Activated B cell treated with CpG ODN at 0.5 μM for 24 hours (primary cell): ENCODE data around the gene PRF1. TPM values are rescaled to one million over a fixed set of nuclear protein-coding genes. Genes with fewer than 3 reads are reported as not detected.

ENCODE experiments used
- ATAC-seq: fragments of 200-7000 bp; cut with Tn5 transposase; one replicate; pipeline ENCODE4 v1.10.0; 2021; ENCODE audit warnings: low read depth, mild to moderate bottlenecking, moderate library complexity
- CTCF ChIA-PET: fragments of 350-600 bp; sonication (Branson Sonifier 250); formaldehyde crosslinking; loops from one replicate; lab custom pipeline; 2021; ENCODE audit warnings: antibody characterized with exemption; lab: Charles Lee
- POLR2A ChIA-PET: fragments of 350-600 bp; sonication (Branson Sonifier 250); formaldehyde crosslinking; loops from one replicate; lab custom pipeline; 2021; ENCODE audit warnings: antibody characterized with exemption; lab: Charles Lee
- DNase-seq: peaks from one replicate; pipeline ENCODE4 v3.0.0; 2022
- H3K27ac Mint-ChIP-seq: one replicate; pipeline ENCODE4 v1.8.0; 2020; ENCODE audit warnings: mixed read lengths
- H3K27me3 Mint-ChIP-seq: one replicate; pipeline ENCODE4 v1.8.0; 2021; ENCODE audit warnings: mixed read lengths
- H3K36me3 Mint-ChIP-seq: one replicate; pipeline ENCODE4 v1.8.0; 2021; ENCODE audit warnings: low read depth, mixed read lengths
- H3K4me1 Mint-ChIP-seq: one replicate; pipeline ENCODE4 v1.8.0; 2021; ENCODE audit warnings: mixed read lengths
- H3K4me3 Mint-ChIP-seq: one replicate; pipeline ENCODE4 v1.8.0; 2020; ENCODE audit warnings: mild to moderate bottlenecking, mixed read lengths
- H3K9me3 Mint-ChIP-seq: one replicate; pipeline ENCODE4 v1.8.0; 2020; ENCODE audit warnings: mixed read lengths
- intact Hi-C: fragments of 100-400 bp; cut with micrococcal nuclease; formaldehyde crosslinking; loops from one replicate; pipeline ENCODE4 v1.15.1; 2024
- total RNA-seq: library from RNA; stranded (reverse); gene quantifications from 2 replicates; pipeline ENCODE4 v1.2.3, GENCODE V29; 2022
- TF ChIP-seq, protein P1 (sequence below): fragments of 200-600 bp; IDR thresholded peaks from one replicate; pipeline ENCODE4 v1.8.0; 2022; ENCODE audit warnings: antibody characterized with exemption, mild to moderate bottlenecking

The PRF1 gene
- total RNA-seq, 1 donor from 2014 or later = 0.53 TPM

DNA sequence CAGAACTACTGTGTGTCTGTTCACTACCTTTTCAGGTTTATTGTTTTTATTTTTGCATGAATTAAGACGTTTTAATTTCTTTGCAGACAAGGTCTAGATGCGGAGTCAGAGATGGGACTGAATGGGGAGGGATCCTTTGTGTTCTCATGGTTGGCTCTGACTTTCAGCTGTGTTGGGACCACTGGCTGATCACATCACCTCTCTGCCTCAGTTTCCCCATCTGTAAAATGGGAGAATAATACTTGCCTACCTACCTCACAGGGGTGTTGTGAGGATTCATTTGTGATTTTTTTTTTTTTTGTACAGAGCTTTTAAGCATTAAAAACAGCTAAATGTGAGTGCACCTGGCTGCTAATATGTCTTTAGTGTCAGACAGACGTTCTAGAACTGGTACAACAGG, 34.4 kb downstream of the PRF1 start:
- CTCF ChIA-PET = no interaction called here
- intact Hi-C loops = no loop called here
- H3K4me3 Mint-ChIP-seq = no peak overlapping the region
- peaks cover 5% of the 10 kb centered on the region for H3K4me1 Mint-ChIP-seq
- H3K36me3 Mint-ChIP-seq = peaks cover 10% of the 10 kb centered on the region
- POLR2A ChIA-PET = no interaction called here
- TF ChIP-seq, protein P1, sequence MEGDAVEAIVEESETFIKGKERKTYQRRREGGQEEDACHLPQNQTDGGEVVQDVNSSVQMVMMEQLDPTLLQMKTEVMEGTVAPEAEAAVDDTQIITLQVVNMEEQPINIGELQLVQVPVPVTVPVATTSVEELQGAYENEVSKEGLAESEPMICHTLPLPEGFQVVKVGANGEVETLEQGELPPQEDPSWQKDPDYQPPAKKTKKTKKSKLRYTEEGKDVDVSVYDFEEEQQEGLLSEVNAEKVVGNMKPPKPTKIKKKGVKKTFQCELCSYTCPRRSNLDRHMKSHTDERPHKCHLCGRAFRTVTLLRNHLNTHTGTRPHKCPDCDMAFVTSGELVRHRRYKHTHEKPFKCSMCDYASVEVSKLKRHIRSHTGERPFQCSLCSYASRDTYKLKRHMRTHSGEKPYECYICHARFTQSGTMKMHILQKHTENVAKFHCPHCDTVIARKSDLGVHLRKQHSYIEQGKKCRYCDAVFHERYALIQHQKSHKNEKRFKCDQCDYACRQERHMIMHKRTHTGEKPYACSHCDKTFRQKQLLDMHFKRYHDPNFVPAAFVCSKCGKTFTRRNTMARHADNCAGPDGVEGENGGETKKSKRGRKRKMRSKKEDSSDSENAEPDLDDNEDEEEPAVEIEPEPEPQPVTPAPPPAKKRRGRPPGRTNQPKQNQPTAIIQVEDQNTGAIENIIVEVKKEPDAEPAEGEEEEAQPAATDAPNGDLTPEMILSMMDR = no peak
- ATAC-seq (no peak), DNase-seq (no peak)
- no peak overlapping the region for H3K27ac Mint-ChIP-seq
- H3K9me3 Mint-ChIP-seq = no peaks in the 10 kb centered on the region
- H3K27me3 Mint-ChIP-seq = no peaks in the 10 kb centered on the region

DNA sequence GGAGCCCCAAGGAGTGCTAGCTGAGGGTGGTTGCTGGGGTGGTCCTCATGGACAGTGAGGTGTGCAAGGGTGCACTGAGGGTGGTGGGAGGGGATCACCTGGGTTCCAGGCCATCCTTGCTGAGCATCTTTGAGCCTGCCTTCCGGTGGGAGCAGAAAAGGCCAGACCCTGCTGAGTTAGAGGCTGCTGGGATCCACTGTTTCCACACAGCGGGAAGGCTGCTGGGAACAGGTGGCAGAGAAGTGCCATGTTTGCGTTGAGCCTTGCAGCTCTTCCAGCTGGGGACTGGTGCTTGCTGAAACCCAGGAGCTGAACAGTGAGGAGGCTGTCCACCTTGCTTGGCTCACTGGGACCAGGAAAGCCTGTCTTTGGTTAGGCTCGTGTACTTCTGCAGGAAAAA, 34.9 kb downstream of the PRF1 start:
- TF ChIP-seq, protein P1 = no peak
- H3K4me3 Mint-ChIP-seq = no peak overlapping the region
- ATAC-seq = no peak
- H3K27ac Mint-ChIP-seq = no peak overlapping the region
- H3K9me3 Mint-ChIP-seq = no peaks in the 10 kb centered on the region
- ChIA-PET POLR2A (no interaction called here), CTCF (no interaction called here)
- intact Hi-C loops = no loop called here
- H3K4me1 Mint-ChIP-seq = peaks cover 5% of the 10 kb centered on the region
- H3K27me3 Mint-ChIP-seq = no peaks in the 10 kb centered on the region
- no peak for DNase-seq
- peaks cover 10% of the 10 kb centered on the region for H3K36me3 Mint-ChIP-seq

- Mint-ChIP-seq H3K4me3 (no peak overlapping the region), H3K9me3 (no peaks in the 10 kb centered on the region), H3K36me3 (peaks cover 10% of the 10 kb centered on the region), H3K27ac (no peak overlapping the region), H3K4me1 (peaks cover 7% of the 10 kb centered on the region), H3K27me3 (no peaks in the 10 kb centered on the region)
- TF ChIP-seq, protein P1 = no peak
- intact Hi-C loops = no loop called here
- DNase-seq (no peak), ATAC-seq (no peak)
- ChIA-PET POLR2A (no interaction called here), CTCF (no interaction called here)
Observed at GRCh38 chr10:70566515-70567290, 35.8 kb downstream of the PRF1 start.

GRCh38 chr10:70565556-70566514, 36.7 kb downstream of the PRF1 start:
- Mint-ChIP-seq H3K27ac (no peak overlapping the region), H3K27me3 (no peaks in the 10 kb centered on the region), H3K4me3 (no peak overlapping the region), H3K4me1 (peaks cover 8% of the 10 kb centered on the region), H3K9me3 (no peaks in the 10 kb centered on the region), H3K36me3 (peaks cover 8% of the 10 kb centered on the region)
- ChIA-PET CTCF (no interaction called here), POLR2A (no interaction called here)
- TF ChIP-seq, protein P1 = no peak
- intact Hi-C loops = loop anchor here (1.0 kb wide), 1 partner anchor 105 kb away; no protein-coding TSS in a partner anchor
- ATAC-seq (no peak), DNase-seq (no peak)

GRCh38 chr10:70564901-70565351, 37.6 kb downstream of the PRF1 start:
- intact Hi-C loops = loop anchor here (1.0 kb wide), 1 partner anchor 104 kb away; no protein-coding TSS in a partner anchor
- Mint-ChIP-seq H3K4me1 (peaks cover 8% of the 10 kb centered on the region), H3K36me3 (peaks cover 8% of the 10 kb centered on the region), H3K9me3 (no peaks in the 10 kb centered on the region), H3K27ac (no peak overlapping the region), H3K27me3 (no peaks in the 10 kb centered on the region), H3K4me3 (no peak overlapping the region)
- ChIA-PET CTCF (interaction anchor here (1.4 kb wide), 1 partner anchor 104 kb away, joined by 3 read pairs; no protein-coding TSS in a partner anchor), POLR2A (no interaction called here)
- DNase-seq (no peak), ATAC-seq (no peak)
- TF ChIP-seq, protein P1 = no peak
